Measurements from ENCODE around the gene EFNA2. TPM values are rescaled to one million over a fixed set of nuclear protein-coding genes. Genes with fewer than 3 reads are reported as not detected.
A peak's percentile ranks its signal among the peaks of the same experiment; 100 is the strongest.

EFNA2 gene
- total RNA-seq, 1 experiment from 2014 or later, result 14.3 TPM

- Histone ChIP-seq H2AFZ (ENCODE audit: low read length) (no peak overlapping the region), H2BK5ac (ENCODE audit: insufficient read length, low read length) (no peak overlapping the region), H2BK20ac (ENCODE audit: low read depth, low read length, poor library complexity, severe bottlenecking) (no peak overlapping the region), H3K4me1 (ENCODE audit: insufficient read depth, low read length) (no peaks in the 10 kb centered on the region; the same call in 1 of the 2 replicates), H3K23me2 (ENCODE audit: insufficient read length, low read depth, low read length, poor library complexity, severe bottlenecking) (peaks cover 12% of the 10 kb centered on the region), H3K23ac (ENCODE audit: insufficient read length, low read depth, low read length) (no peak overlapping the region), H3K9ac (ENCODE audit: extremely low read depth, insufficient read length, low read length) (no peak overlapping the region), H3T11ph (ENCODE audit: low read length) (no peak overlapping the region), H3K56ac (ENCODE audit: insufficient read length, low read depth, low read length) (no peak overlapping the region), H2BK12ac (ENCODE audit: insufficient read length, low read depth, low read length) (no peak overlapping the region), H4K91ac (ENCODE audit: insufficient read length, low read depth, low read length) (no peak overlapping the region), H3K79me2 (ENCODE audit: insufficient read depth, low read length) (peaks cover 11% of the 10 kb centered on the region; the same call in 1 of the 2 replicates), H3K14ac (ENCODE audit: insufficient read depth, low read length) (no peak overlapping the region), H2AK5ac (ENCODE audit: insufficient read length, low read length) (no peak overlapping the region), H4K8ac (replicated peaks; ENCODE audit: insufficient read length, low read depth, low read length) (no peak overlapping the region), H4K5ac (ENCODE audit: insufficient read length, low read depth, low read length) (no peak overlapping the region), H3K4ac (ENCODE audit: low read depth, low read length) (no peak overlapping the region), H3K9me3 (ENCODE audit: control insufficient read depth, low read depth, low read length) (no peaks in the 10 kb centered on the region), H3K27me3 (ENCODE audit: insufficient read depth, low read length) (no peaks in the 10 kb centered on the region), H3K18ac (ENCODE audit: insufficient read length, low read depth, low read length) (no peak overlapping the region), H4K20me1 (ENCODE audit: control insufficient read depth, insufficient read depth, insufficient read length) (no peaks in the 10 kb centered on the region), H2BK15ac (ENCODE audit: low read depth, low read length) (no peak overlapping the region), H2BK120ac (ENCODE audit: low read depth, low read length, poor library complexity, severe bottlenecking) (no peak overlapping the region), H3K79me1 (ENCODE audit: insufficient read depth, low read depth, low read length, poor library complexity, severe bottlenecking) (no peaks in the 10 kb centered on the region), H3K4me2 (ENCODE audit: insufficient read depth, insufficient read length, low read length) (no peak overlapping the region), H3K27ac (ENCODE audit: insufficient read length, low read depth, low read length) (no peak overlapping the region)
- Mint-ChIP-seq H3K27me3 (ENCODE audit: low read depth) (no peaks in the 10 kb centered on the region), H3K4me1 (peaks cover 17 to 34% of the 10 kb centered on the region in 2 experiments), H3K9me3 (no peaks in the 10 kb centered on the region; a peak in 1 of 5 replicates), H3K4me3 (no peak overlapping the region), H3K27ac (peak overlapping the region in 2 of 3 experiments; percentile 70 to 89; a peak in 2 of 7 replicates), H3K36me3 (ENCODE audit: insufficient read depth in 1 of 3, low read depth in 3 of 3) (peaks cover 25 to 68% (median 54%) of the 10 kb centered on the region in 3 experiments; a peak in 6 of 7 replicates)
- no peak for TF ChIP-seq CTCF (conservative IDR thresholded peaks at IDR 0.05)
- DNase-seq, result no peak
- WGBS (ENCODE audit: extremely low coverage, insufficient read length, low lambda C conversion rate), result no CpG with 5 or more reads among the region's 37 CpGs
These were observed 31.6 kb upstream of the EFNA2 start for GRCh38 chr19:1254081-1254527.
